Endothelial cell of umbilical vein (primary cell): ENCODE data around the gene CLEC6A. TPM values are rescaled to one million over a fixed set of nuclear protein-coding genes. Genes with fewer than 3 reads are reported as not detected.

Source experiments
- BruUV-seq: library from RNA; stranded (reverse); fragments of 400-500 nt; replicated peaks from 2 replicates; lab custom pipeline; 2021; lab: Mats Ljungman, UMichigan
- CTCF ChIA-PET: fragments of 300-600, 350-600 bp; sonication (Branson Sonifier 250); formaldehyde crosslinking; loops from one replicate; lab custom pipeline; 2021; ENCODE audit warnings: antibody characterized with exemption, inconsistent platforms; lab: Charles Lee
- POLR2A ChIA-PET: fragments of 300-600, 350-600 bp; sonication (Branson Sonifier 250); formaldehyde crosslinking; loops from one replicate; lab custom pipeline; 2021; ENCODE audit warnings: antibody characterized with exemption, inconsistent platforms; lab: Charles Lee
- DNase-seq: peaks from one replicate; pipeline ENCODE4 v3.0.0-alpha.2; 2011; ENCODE audit warnings: low read depth, low spot score
- FAIRE-seq: peaks from 2 replicates; lab custom pipeline; 2011; peaks lifted over from hg19 to GRCh38; lab: Jason Lieb, UNC
- H2AFZ ChIP-seq: 2 replicates; pipeline ENCODE4 v1.6.0; 2012; ENCODE audit warnings: low read depth, low read length, control low read depth, inconsistent platforms
- H3K27ac ChIP-seq: 2 replicates; pipeline ENCODE4 v1.5.1; 2011; ENCODE audit warnings: low read depth, mild to moderate bottlenecking, control low read depth, low read length, moderate library complexity; ENCODE audit not compliant: insufficient read depth
- H3K27me3 ChIP-seq, 2 experiments: 2 replicates each; pipeline versions ENCODE4 v1.6.0 to v1.6.1; 2011; ENCODE audit warnings: low read length in 2 of 2, mixed read lengths in 1 of 2; ENCODE audit not compliant: control insufficient read depth in 2 of 2, insufficient read depth in 2 of 2
- H3K36me3 ChIP-seq, 2 experiments: 2 replicates in 1 of 2; 3 replicates in 1 of 2; pipeline ENCODE4 v1.5.1; 2011; ENCODE audit warnings: low read length in 2 of 2, mild to moderate bottlenecking in 1 of 2, moderate library complexity in 1 of 2; ENCODE audit not compliant: control insufficient read depth in 2 of 2, insufficient read depth in 2 of 2; ENCODE audit errors: extremely low read depth in 1 of 2
- H3K4me1 ChIP-seq: 3 replicates; pipeline ENCODE4 v1.5.1; 2011; ENCODE audit warnings: mild to moderate bottlenecking, low read length; ENCODE audit not compliant: control insufficient read depth, insufficient read depth; ENCODE audit errors: extremely low read depth
- H3K4me2 ChIP-seq: 2 replicates; pipeline ENCODE4 v1.6.1; 2011; ENCODE audit warnings: low read length, control low read depth, mixed read lengths; ENCODE audit not compliant: insufficient read depth
- H3K4me3 ChIP-seq, 3 experiments: fragments of 200-600 bp in 1 of 3; sonication (generic), shearing (Covaris generic) in 1 of 3; replicated peaks in 1 of 3; 2 replicates each; pipeline ENCODE4 v1.5.1; 2011 to 2016; ENCODE audit warnings: control low read depth in 3 of 3, low read length in 3 of 3, mild to moderate bottlenecking in 2 of 3, inconsistent platforms in 1 of 3, low read depth in 1 of 3, moderate library complexity in 1 of 3; ENCODE audit not compliant: insufficient read depth in 1 of 3
- H3K79me2 ChIP-seq: 2 replicates; pipeline ENCODE4 v1.6.0; 2012; ENCODE audit warnings: low read length, inconsistent platforms; ENCODE audit not compliant: control insufficient read depth, insufficient read depth
- H3K9ac ChIP-seq: replicated peaks from 2 replicates; pipeline ENCODE3; 2011; ENCODE audit warnings: low read length, control low read depth; ENCODE audit not compliant: insufficient read depth; ENCODE audit errors: extremely low read depth
- H3K9me1 ChIP-seq: replicated peaks from 3 replicates; pipeline ENCODE4 v1.6.0; 2011; ENCODE audit warnings: mild to moderate bottlenecking, low read length; ENCODE audit not compliant: control insufficient read depth, insufficient read depth; ENCODE audit errors: extremely low read depth
- H3K9me3 ChIP-seq: replicated peaks from 2 replicates; pipeline ENCODE4 v1.5.1; 2012; ENCODE audit warnings: low read length, inconsistent platforms; ENCODE audit not compliant: control insufficient read depth, insufficient read depth
- H4K20me1 ChIP-seq: replicated peaks from 2 replicates; pipeline ENCODE3; 2011; ENCODE audit warnings: mild to moderate bottlenecking, low read length; ENCODE audit not compliant: control insufficient read depth, insufficient read depth; ENCODE audit errors: extremely low read depth
- CTCF ChIP-seq, 2 donors: IDR thresholded peaks; 1 replicate in 1 of 2; 2 replicates in 1 of 2; pipeline ENCODE4 v1.5.1; 2011; ENCODE audit warnings: low read length in 2 of 2, mild to moderate bottlenecking in 2 of 2, moderate library complexity in 2 of 2, control low read depth in 1 of 2, inconsistent platforms in 1 of 2, low read depth in 1 of 2; ENCODE audit not compliant: insufficient read depth in 1 of 2; ENCODE audit errors: extremely low read depth in 1 of 2
- EZH2 ChIP-seq: IDR thresholded peaks from 2 replicates; pipeline ENCODE4 v1.6.1; 2012; ENCODE audit warnings: borderline replicate concordance, low read depth, mild to moderate bottlenecking, moderate library complexity, low read length, inconsistent platforms; ENCODE audit not compliant: severe bottlenecking
- FOS ChIP-seq: IDR thresholded peaks from 2 replicates; pipeline ENCODE4 v1.6.1; 2011; ENCODE audit warnings: mild to moderate bottlenecking, low read length, moderate library complexity, borderline replicate concordance; ENCODE audit not compliant: insufficient read depth
- GATA2 ChIP-seq: IDR thresholded peaks from 2 replicates; pipeline ENCODE4 v1.7.0; 2011; ENCODE audit warnings: low read depth, mild to moderate bottlenecking, moderate library complexity, mixed read lengths, low read length; ENCODE audit not compliant: insufficient read length, insufficient read depth
- JUN ChIP-seq: IDR thresholded peaks from 2 replicates; pipeline ENCODE4 v1.6.1; 2011; ENCODE audit warnings: borderline replicate concordance, low read depth; ENCODE audit not compliant: insufficient read length, insufficient read depth
- MAX ChIP-seq: IDR thresholded peaks from 2 replicates; pipeline ENCODE4 v1.6.1; 2011; ENCODE audit not compliant: insufficient read depth, insufficient read length
- MYC ChIP-seq: IDR thresholded peaks from one replicate; pipeline ENCODE4 v1.6.1; 2011; ENCODE audit warnings: mild to moderate bottlenecking, low read depth, low read length
- POLR2A ChIP-seq: IDR thresholded peaks from 2 replicates; pipeline ENCODE4 v1.6.1; 2012; ENCODE audit warnings: low read depth, mild to moderate bottlenecking, control low read depth, low read length
- POLR2AphosphoS5 ChIP-seq: IDR thresholded peaks from 2 replicates; pipeline ENCODE4 v1.6.1; 2012; ENCODE audit warnings: low read depth, mild to moderate bottlenecking, control low read depth, low read length, moderate library complexity; ENCODE audit not compliant: insufficient read depth
- dilution Hi-C: fragments of 300-500 bp; cut with MboI; formaldehyde crosslinking; loops from one replicate; pipeline ENCODE4 v1.15.0; 2019; ENCODE audit warnings: low sequenced_read_pairs; ENCODE audit not compliant: extremely low pct_ligation_motif_present
- intact Hi-C: fragments of 100-400 bp; cut with micrococcal nuclease; formaldehyde crosslinking; loops from one replicate; pipeline ENCODE4 v1.10.0; 2022
- polyA plus RNA-seq, 4 experiments: library from polyadenylated mRNA; depleted of rRNA in 3 of 4; stranded (reverse) in 3 of 4; unstranded in 1 of 4; fragments of >200 nt; gene quantifications; 2 replicates each; pipeline versions ENCODE4 v1.2.1 to v1.2.3, GENCODE V29; 2011 to 2012; ENCODE audit warnings: missing spikeins in 1 of 4
- total RNA-seq: library from RNA; stranded (reverse); gene quantifications from 2 replicates; pipeline ENCODE4 v1.2.3, GENCODE V29; 2021

The CLEC6A gene
- total and polyA plus RNA-seq, 2 donors (not counting 3 experiments of a cell fraction or from before 2014, with no cell fraction given) = not detected

GRCh38 chr12:8475508-8476203, 19.9 kb downstream of the CLEC6A start:
- no peaks in the 10 kb centered on the region for H3K79me2 ChIP-seq
- FAIRE-seq (no peak), DNase-seq (no peak)
- H3K4me3 ChIP-seq = no peak overlapping the region
- dilution Hi-C loops = no loop called here
- H3K4me1 ChIP-seq = no peaks in the 10 kb centered on the region
- H3K9me1 ChIP-seq = no peaks in the 10 kb centered on the region
- no peak overlapping the region for H3K27ac ChIP-seq
- peaks cover 4 to 5% of the 10 kb centered on the region in 2 experiments for H3K27me3 ChIP-seq
- no peaks in the 10 kb centered on the region for H3K36me3 ChIP-seq
- H4K20me1 ChIP-seq = no peaks in the 10 kb centered on the region
- H3K9ac ChIP-seq = no peak overlapping the region
- H3K4me2 ChIP-seq = no peak overlapping the region
- intact Hi-C loops = no loop called here
- H3K9me3 ChIP-seq = no peaks in the 10 kb centered on the region
- no peak for TF ChIP-seq EZH2
- no peak for TF ChIP-seq JUN
- TF ChIP-seq GATA2 = no peak
- TF ChIP-seq MAX = no peak
- TF ChIP-seq POLR2A = no peak
- TF ChIP-seq CTCF (IDR thresholded peaks at IDR 0.05; ENCODE audit: extremely low read depth in 1 of 2, insufficient read depth in 1 of 2, low read depth in 1 of 2, low read length in 2 of 2) = no peak
- TF ChIP-seq POLR2AphosphoS5 = no peak
- TF ChIP-seq FOS = no peak
- no peak for TF ChIP-seq MYC
- BruUV-seq = no TSS peak
- H2AFZ ChIP-seq = no peak overlapping the region
- ChIA-PET CTCF (interaction anchor here (0.7 kb wide), 1 partner anchor 588 kb away, joined by 3 read pairs; no protein-coding TSS in a partner anchor), POLR2A (no interaction called here)
